ENCODE results near the gene COG3. TPM values are rescaled to one million over a fixed set of nuclear protein-coding genes. Genes with fewer than 3 reads are reported as not detected.

The COG3 gene
- total and polyA plus RNA-seq, 10 donors: 12.3 to 99.2 (median 32.5) TPM

GRCh38 chr13:45516757-45517156, 52.0 kb downstream of the COG3 start:
- H3K27ac ChIP-seq: no peak overlapping the region
- DNase-seq: no peak
- H3K4me3 ChIP-seq: no peak overlapping the region
- H3K9me3 ChIP-seq: no peaks in the 10 kb centered on the region
- H3K4me1 ChIP-seq: peaks cover 0 to 4% (median under 1%) of the 10 kb centered on the region in 6 donors
- H3K36me3 ChIP-seq: peaks cover 4 to 96% (median 78%) of the 10 kb centered on the region in 6 donors
- TF ChIP-seq POLR2AphosphoS5 (IDR thresholded peaks at IDR 0.05): no peak
- TF ChIP-seq POLR2A (IDR thresholded peaks at IDR 0.05): no peak
- TF ChIP-seq CTCF (IDR thresholded peaks at IDR 0.05 in 8 of 11, conservative IDR thresholded peaks at IDR 0.05 in 3 of 11): no peak
- no peaks in the 10 kb centered on the region for H3K27me3 ChIP-seq (replicated peaks in 1 of 7)
- 60 to 81% (median 72%) methylated on average over 2 of the region's 2 CpGs for WGBS, 5 donors
- intact Hi-C loops (cut with DNase I; ENCODE audit: low total_unique reads): no loop called here

- TF ChIP-seq POLR2AphosphoS5 (IDR thresholded peaks at IDR 0.05) (no peak), POLR2A (IDR thresholded peaks at IDR 0.05) (no peak), CTCF (IDR thresholded peaks at IDR 0.05 in 8 of 11, conservative IDR thresholded peaks at IDR 0.05 in 3 of 11) (no peak)
- no peak for DNase-seq
- Histone ChIP-seq H3K4me3 (no peak overlapping the region), H3K36me3 (peaks cover 4 to 100% (median 69%) of the 10 kb centered on the region in 6 donors), H3K9me3 (no peaks in the 10 kb centered on the region), H3K4me1 (no peaks in the 10 kb centered on the region), H3K27me3 (replicated peaks in 1 of 7) (no peaks in the 10 kb centered on the region), H3K27ac (no peak overlapping the region)
- WGBS, 5 donors: 75 to 88% (median 81%) methylated on average over 4 of the region's 4 CpGs
- intact Hi-C loops (cut with DNase I; ENCODE audit: low total_unique reads): no loop called here
Observed at GRCh38 chr13:45518525-45519245, 53.9 kb downstream of the COG3 start.

GRCh38 chr13:45519493-45519892, 54.8 kb downstream of the COG3 start:
- 56 to 88% (median 64%) methylated on average over 4 of the region's 4 CpGs for WGBS, 5 donors
- H3K36me3 ChIP-seq: peaks cover 4 to 100% (median 70%) of the 10 kb centered on the region in 6 donors

More at GRCh38 chr13:45519493-45519892, 54.8 kb downstream of the COG3 start:
- Histone ChIP-seq H3K27me3 (replicated peaks in 1 of 7) (no peaks in the 10 kb centered on the region), H3K27ac (no peak overlapping the region), H3K4me1 (no peaks in the 10 kb centered on the region), H3K4me3 (no peak overlapping the region), H3K9me3 (no peaks in the 10 kb centered on the region)
- no peak for TF ChIP-seq CTCF (IDR thresholded peaks at IDR 0.05 in 8 of 11, conservative IDR thresholded peaks at IDR 0.05 in 3 of 11)
- DNase-seq: no peak
- intact Hi-C loops (cut with DNase I; ENCODE audit: low total_unique reads): no loop called here
